H9 (cell line): Measurements from ENCODE around the gene CYFIP1. TPM values are rescaled to one million over a fixed set of nuclear protein-coding genes. Genes with fewer than 3 reads are reported as not detected.

Source experiments
- DNase-seq: peaks from one replicate; pipeline ENCODE4 v3.0.0-alpha.2; 2017
- H2AFZ ChIP-seq: one replicate; pipeline ENCODE4 v1.6.1; 2013; ENCODE audit warnings: mild to moderate bottlenecking, low read length, control low read depth, moderate library complexity
- H2AK5ac ChIP-seq: 2 replicates; pipeline ENCODE4 v1.6.1; 2013; ENCODE audit warnings: low read length, control low read depth, mixed read lengths; ENCODE audit not compliant: insufficient read length
- H2BK120ac ChIP-seq: one replicate; pipeline ENCODE4 v1.6.1; 2013; ENCODE audit warnings: low read depth, mild to moderate bottlenecking, low read length, control low read depth, inconsistent platforms; ENCODE audit not compliant: poor library complexity, severe bottlenecking
- H2BK12ac ChIP-seq: 2 replicates; pipeline ENCODE4 v1.6.1; 2013; ENCODE audit warnings: low read length, control low read depth, mixed read lengths, low read depth; ENCODE audit not compliant: insufficient read length
- H2BK15ac ChIP-seq: 2 replicates; pipeline ENCODE4 v1.6.1; 2013; ENCODE audit warnings: low read depth, low read length, control low read depth
- H2BK20ac ChIP-seq: one replicate; pipeline ENCODE4 v1.6.1; 2013; ENCODE audit warnings: low read depth, mild to moderate bottlenecking, low read length, control low read depth, inconsistent platforms; ENCODE audit not compliant: poor library complexity, severe bottlenecking
- H2BK5ac ChIP-seq: 2 replicates; pipeline ENCODE4 v1.6.1; 2013; ENCODE audit warnings: low read length, control low read depth, mixed read lengths; ENCODE audit not compliant: insufficient read length
- H3K14ac ChIP-seq: 2 replicates; pipeline ENCODE4 v1.6.1; 2013; ENCODE audit warnings: low read length, control low read depth; ENCODE audit not compliant: insufficient read depth
- H3K18ac ChIP-seq: 2 replicates; pipeline ENCODE4 v1.6.1; 2013; ENCODE audit warnings: low read depth, mild to moderate bottlenecking, mixed read lengths, low read length, control low read depth; ENCODE audit not compliant: insufficient read length
- H3K23ac ChIP-seq: 2 replicates; pipeline ENCODE4 v1.6.1; 2013; ENCODE audit warnings: low read length, control low read depth, mixed read lengths, low read depth; ENCODE audit not compliant: insufficient read length
- H3K23me2 ChIP-seq: 2 replicates; pipeline ENCODE4 v1.6.1; 2013; ENCODE audit warnings: low read depth, mild to moderate bottlenecking, mixed read lengths, low read length, control low read depth; ENCODE audit not compliant: insufficient read length, poor library complexity, severe bottlenecking
- H3K27ac ChIP-seq: 2 replicates; pipeline ENCODE4 v1.5.1; 2013; ENCODE audit warnings: low read length, control low read depth, mixed read lengths, low read depth; ENCODE audit not compliant: insufficient read length
- H3K27me3 ChIP-seq: 2 replicates; pipeline ENCODE4 v1.6.1; 2013; ENCODE audit warnings: low read length, control low read depth, inconsistent platforms; ENCODE audit not compliant: insufficient read depth
- H3K4ac ChIP-seq: 2 replicates; pipeline ENCODE4 v1.6.1; 2013; ENCODE audit warnings: low read depth, mild to moderate bottlenecking, control low read depth, inconsistent platforms, low read length, moderate library complexity
- H3K4me1 ChIP-seq: 2 replicates; pipeline ENCODE4 v1.6.1; 2013; ENCODE audit warnings: low read length, control low read depth, inconsistent platforms; ENCODE audit not compliant: insufficient read depth
- H3K4me2 ChIP-seq: 2 replicates; pipeline ENCODE4 v1.6.1; 2013; ENCODE audit warnings: low read length, control low read depth, mixed read lengths; ENCODE audit not compliant: insufficient read length, insufficient read depth
- H3K56ac ChIP-seq: 2 replicates; pipeline ENCODE4 v1.6.1; 2013; ENCODE audit warnings: low read depth, mild to moderate bottlenecking, mixed read lengths, low read length, control low read depth; ENCODE audit not compliant: insufficient read length
- H3K79me1 ChIP-seq: 2 replicates; pipeline ENCODE4 v1.6.1; 2013; ENCODE audit warnings: low read depth, mild to moderate bottlenecking, moderate library complexity, low read length, control low read depth, inconsistent platforms; ENCODE audit not compliant: insufficient read depth, poor library complexity, severe bottlenecking
- H3K79me2 ChIP-seq: 2 replicates; pipeline ENCODE4 v1.6.1; 2013; ENCODE audit warnings: low read length, control low read depth, inconsistent platforms; ENCODE audit not compliant: insufficient read depth
- H3K9ac ChIP-seq: 2 replicates; pipeline ENCODE4 v1.6.1; 2013; ENCODE audit warnings: low read length, control low read depth, mixed read lengths; ENCODE audit not compliant: insufficient read length; ENCODE audit errors: extremely low read depth
- H3K9me3 ChIP-seq: one replicate; pipeline ENCODE4 v1.6.1; 2013; ENCODE audit warnings: low read depth, low read length, inconsistent platforms; ENCODE audit not compliant: control insufficient read depth
- H3T11ph ChIP-seq: one replicate; pipeline ENCODE4 v1.6.1; 2013; ENCODE audit warnings: mild to moderate bottlenecking, low read length, control low read depth, inconsistent platforms
- H4K20me1 ChIP-seq: one replicate; pipeline ENCODE4 v1.6.1; 2013; ENCODE audit not compliant: control insufficient read depth, insufficient read length, insufficient read depth
- H4K5ac ChIP-seq: 2 replicates; pipeline ENCODE4 v1.6.1; 2013; ENCODE audit warnings: low read depth, mild to moderate bottlenecking, mixed read lengths, low read length, control low read depth; ENCODE audit not compliant: insufficient read length
- H4K8ac ChIP-seq: replicated peaks from 2 replicates; pipeline ENCODE4 v1.6.1; 2013; ENCODE audit warnings: low read length, control low read depth, mixed read lengths, low read depth; ENCODE audit not compliant: insufficient read length
- H4K91ac ChIP-seq: 2 replicates; pipeline ENCODE4 v1.6.1; 2013; ENCODE audit warnings: low read depth, mild to moderate bottlenecking, moderate library complexity, mixed read lengths, low read length, control low read depth; ENCODE audit not compliant: insufficient read length
- H3K27ac Mint-ChIP-seq, 3 experiments: 2 replicates in 2 of 3; 3 replicates in 1 of 3; pipeline ENCODE4 v1.8.0; 2020 to 2021; ENCODE audit warnings: mixed read lengths in 3 of 3, mild to moderate bottlenecking in 1 of 3, moderate library complexity in 1 of 3
- H3K27me3 Mint-ChIP-seq: 2 replicates; pipeline ENCODE4 v1.8.0; 2021; ENCODE audit warnings: low read depth, mild to moderate bottlenecking, moderate library complexity, mixed read lengths
- H3K36me3 Mint-ChIP-seq, 3 experiments: 2 replicates in 2 of 3; 3 replicates in 1 of 3; pipeline ENCODE4 v1.8.0; 2020 to 2021; ENCODE audit warnings: low read depth in 3 of 3, mixed read lengths in 3 of 3; ENCODE audit not compliant: insufficient read depth in 1 of 3
- H3K4me1 Mint-ChIP-seq, 2 experiments: 2 replicates each; pipeline ENCODE4 v1.8.0; 2020; ENCODE audit warnings: mixed read lengths in 2 of 2
- H3K4me3 Mint-ChIP-seq, 2 experiments: 2 replicates in 1 of 2; 3 replicates in 1 of 2; pipeline ENCODE4 v1.8.0; 2020 to 2021; ENCODE audit warnings: mild to moderate bottlenecking in 2 of 2, mixed read lengths in 2 of 2, moderate library complexity in 1 of 2
- H3K9me3 Mint-ChIP-seq, 2 experiments: 2 replicates in 1 of 2; 3 replicates in 1 of 2; pipeline ENCODE4 v1.8.0; 2020; ENCODE audit warnings: mild to moderate bottlenecking in 2 of 2, mixed read lengths in 2 of 2, moderate library complexity in 1 of 2
- CTCF ChIP-seq: fragments of 200-600 bp; sonication (generic); conservative IDR thresholded peaks from 3 replicates; pipeline ENCODE4 v1.8.0; 2021; ENCODE audit warnings: antibody characterized with exemption, mild to moderate bottlenecking
- WGBS: extraction: QIAGEN DNeasy Blood & Tissue Kit; methylation state at CpG from one replicate; pipeline ENCODE4 v1.1.7; 2013; ENCODE audit warnings: missing lambda C conversion rate, low lambda C conversion rate, mixed read lengths; ENCODE audit not compliant: insufficient read length; ENCODE audit errors: extremely low coverage; 5-methylcytosine and 5-hydroxymethylcytosine counted together
- total RNA-seq: library from RNA; stranded (reverse); gene quantifications from 2 replicates; pipeline ENCODE4 v1.2.1, GENCODE V29; 2021

Gene CYFIP1
- total RNA-seq, 1 experiment from 2014 or later: 71.2 TPM

- Histone ChIP-seq H3K4me2 (no peak overlapping the region), H3K14ac (no peak overlapping the region), H3K79me2 (no peaks in the 10 kb centered on the region; the same call in 1 of the 2 replicates), H3K27me3 (peaks cover 6% of the 10 kb centered on the region; the same call in 1 of the 2 replicates), H2BK12ac (no peak overlapping the region), H4K5ac (no peak overlapping the region), H3K23ac (no peak overlapping the region), H3K56ac (no peak overlapping the region), H2BK120ac (no peak overlapping the region), H3K4me1 (no peaks in the 10 kb centered on the region; the same call in 1 of the 2 replicates), H2BK20ac (no peak overlapping the region), H3K9me3 (no peaks in the 10 kb centered on the region), H4K20me1 (no peaks in the 10 kb centered on the region), H2BK5ac (no peak overlapping the region), H3K79me1 (no peaks in the 10 kb centered on the region), H2AFZ (no peak overlapping the region), H3K23me2 (no peaks in the 10 kb centered on the region), H3T11ph (no peak overlapping the region), H2BK15ac (no peak overlapping the region), H3K18ac (no peak overlapping the region), H2AK5ac (no peak overlapping the region), H4K91ac (no peak overlapping the region), H3K4ac (no peak overlapping the region), H3K27ac (no peak overlapping the region), H4K8ac (no peak overlapping the region), H3K9ac (no peak overlapping the region)
- Mint-ChIP-seq H3K36me3 (peaks cover 0 to 2% (median 0%) of the 10 kb centered on the region in 3 experiments; a peak in 1 of 7 replicates), H3K4me3 (no peak overlapping the region), H3K27ac (no peak overlapping the region), H3K27me3 (peaks cover 63% of the 10 kb centered on the region), H3K4me1 (peaks cover 21 to 29% of the 10 kb centered on the region in 2 experiments), H3K9me3 (peaks cover 0 to 3% of the 10 kb centered on the region in 2 experiments; a peak in 1 of 5 replicates)
- DNase-seq: no peak
- TF ChIP-seq CTCF: no peak
- WGBS: no CpG with 5 or more reads among the region's 14 CpGs
Measured at GRCh38 chr15:22956978-22957260, 23.2 kb downstream of the CYFIP1 start.
